HT-29 (cell line): ENCODE data around the gene SAMD7. TPM values are rescaled to one million over a fixed set of nuclear protein-coding genes. Genes with fewer than 3 reads are reported as not detected.

Source experiments
- DNase-seq: peaks from one replicate; pipeline ENCODE4 v3.0.0-alpha.2; 2015; ENCODE audit warnings: low spot score
- total RNA-seq: library from RNA; depleted of rRNA; stranded (reverse); fragments of >200 nt; shearing (Covaris generic); gene quantifications from 2 replicates; pipeline ENCODE4 v1.2.3, GENCODE V29; 2014; rRNA removed

The SAMD7 gene
- total RNA-seq, 1 experiment from 2014 or later, result not detected

DNA sequence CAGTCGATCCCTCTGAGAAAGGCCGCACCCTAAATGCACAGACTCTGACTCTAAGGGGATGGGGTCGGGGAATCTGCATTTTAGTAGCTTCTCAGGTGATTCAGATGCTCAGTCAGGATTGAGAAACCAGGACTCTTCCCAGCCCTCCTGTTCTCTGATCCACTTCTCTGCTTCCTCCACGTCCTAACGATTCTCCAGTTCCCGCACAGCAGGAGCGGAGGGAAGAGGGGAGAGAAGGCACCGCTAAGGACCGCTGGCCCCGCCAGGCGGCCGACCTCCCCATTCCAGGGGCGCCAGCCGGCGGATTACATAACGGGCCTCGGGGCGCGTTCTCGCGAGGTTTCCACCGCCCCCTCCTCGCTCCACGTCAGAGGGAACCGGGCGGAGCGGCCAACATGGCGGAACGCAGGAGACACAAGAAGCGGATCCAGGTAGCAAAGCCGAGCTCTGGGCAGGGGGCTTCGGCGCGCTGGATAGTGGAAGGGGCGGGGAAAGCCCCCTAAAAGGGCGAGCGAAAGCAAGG, 55.1 kb downstream of the SAMD7 start, which contains the start of gene SEC62:
Gene SEC62, plus strand, starts transcription at position 380 of the 523 bp plus-strand sequence. Its CDS starts 16 bp downstream, at position 396.
- peak; percentile 97 for DNase-seq

DNA sequence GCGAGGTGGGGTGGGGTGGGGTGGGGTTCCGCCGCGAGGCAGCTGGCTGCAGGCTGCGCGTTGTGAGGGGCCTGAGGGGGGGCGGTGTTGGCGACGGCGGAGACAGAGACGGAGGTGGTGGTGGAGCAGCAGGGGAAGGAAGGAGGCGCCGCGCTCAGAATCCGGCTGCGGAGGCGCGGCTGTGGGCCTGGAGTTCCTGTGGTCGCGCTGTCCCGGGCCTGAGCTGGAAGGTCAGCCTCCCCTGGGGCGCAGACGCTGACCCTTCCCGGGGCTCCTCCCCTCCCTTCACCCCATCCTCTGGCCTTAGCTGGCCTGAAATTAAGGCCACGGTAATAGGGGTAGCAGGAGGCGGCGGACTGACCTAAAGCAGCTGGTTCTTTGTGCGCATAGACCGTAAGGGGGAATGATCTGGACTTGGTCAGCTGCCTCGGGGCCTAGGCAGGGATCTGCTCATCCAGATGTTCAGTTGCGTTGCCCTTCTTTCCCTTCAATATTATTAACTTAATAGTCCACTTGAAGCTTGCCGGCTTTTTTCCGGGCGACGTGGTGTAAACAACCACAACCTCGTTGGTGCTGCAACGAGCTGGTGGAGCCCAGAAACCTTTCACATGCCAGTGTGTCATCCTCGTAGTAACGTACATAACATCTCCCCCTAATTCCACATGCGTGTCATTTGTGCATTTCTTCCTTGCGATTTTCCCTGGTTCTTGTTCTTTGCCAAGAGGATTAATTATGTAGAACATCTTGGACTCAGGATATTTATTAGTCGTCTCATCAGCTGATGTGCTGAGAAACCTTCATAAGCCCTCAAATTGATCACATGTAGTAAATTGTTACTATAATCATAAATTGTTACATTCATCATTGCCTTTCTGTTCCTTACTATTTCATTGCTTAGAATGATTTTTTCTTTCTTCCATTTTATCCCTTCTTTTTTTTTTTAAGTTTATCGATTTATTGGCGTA, 55.9 kb downstream of the SAMD7 start:
- peak; percentile 61 for DNase-seq

DNA sequence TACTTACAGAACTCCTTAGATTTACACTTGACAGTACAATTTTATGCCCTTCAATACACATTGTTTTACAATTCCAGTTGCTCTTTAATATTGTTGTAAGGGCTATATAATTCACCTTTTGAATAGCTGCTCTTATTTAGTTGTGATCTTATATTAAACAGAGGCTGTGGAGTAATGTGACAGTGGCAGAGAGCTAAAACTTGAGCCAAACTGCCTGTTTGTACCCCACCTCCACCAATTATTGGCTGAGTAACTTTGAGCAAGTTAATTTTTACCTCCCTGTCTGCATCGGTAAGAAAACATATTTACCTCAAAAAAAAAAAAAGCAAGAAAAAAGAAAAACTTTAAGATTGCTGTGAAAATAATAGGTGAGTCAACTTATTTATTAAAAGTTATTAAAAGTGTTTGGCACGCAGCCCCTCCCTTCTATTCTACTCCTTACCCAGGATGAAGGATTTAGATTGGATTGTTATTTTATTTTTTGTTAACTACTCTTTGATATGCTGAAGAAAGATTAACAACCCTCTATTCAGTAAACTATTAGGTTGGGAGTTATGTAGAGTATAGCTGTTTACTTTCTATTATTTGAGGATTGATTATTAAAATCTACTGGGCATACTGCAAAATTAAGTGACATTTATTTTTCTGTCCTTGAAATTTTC, 57.0 kb downstream of the SAMD7 start:
- DNase-seq, result no peak

DNA sequence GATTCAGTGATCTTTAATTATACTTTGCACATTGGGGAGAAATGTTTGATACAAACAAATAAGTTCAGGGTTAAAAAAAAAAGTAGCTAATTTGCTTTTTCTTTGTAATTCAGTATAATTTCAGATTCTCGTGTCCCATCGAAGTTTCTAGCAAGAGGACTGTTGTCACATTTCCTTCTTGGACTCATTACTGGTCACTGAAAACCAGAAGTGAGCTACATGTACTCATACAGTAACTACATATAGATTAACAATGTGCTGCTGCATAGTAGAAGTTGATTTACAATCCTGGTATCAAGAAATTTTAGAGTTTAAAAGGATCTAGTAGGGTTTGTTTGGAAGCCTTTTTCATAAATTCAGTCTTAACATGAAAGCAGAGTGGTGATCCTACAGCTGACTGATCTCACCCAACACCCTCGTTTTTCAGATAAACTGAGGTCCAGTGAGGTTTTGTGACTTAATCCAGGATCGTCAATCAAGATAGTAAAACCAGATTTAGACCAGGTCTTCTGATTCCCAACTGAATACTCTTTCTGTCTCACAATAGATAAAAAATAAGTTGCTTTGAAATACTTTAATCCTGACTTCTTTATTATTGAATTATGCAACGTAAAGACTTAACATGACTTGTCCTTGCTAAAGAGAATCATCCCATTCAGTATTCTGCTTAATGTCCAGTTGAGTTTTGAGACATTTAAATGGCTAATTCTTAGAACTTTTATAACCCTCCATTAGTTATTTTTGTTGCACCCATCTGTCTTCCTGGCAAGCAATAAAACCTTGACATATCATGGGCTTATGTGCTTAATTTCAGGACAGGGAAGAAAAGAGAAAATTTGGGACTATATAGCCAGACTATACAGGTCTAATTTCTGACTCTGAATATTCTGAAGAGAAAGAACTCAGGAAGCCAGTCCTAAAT, 58.1 kb downstream of the SAMD7 start:
- no peak for DNase-seq

DNA sequence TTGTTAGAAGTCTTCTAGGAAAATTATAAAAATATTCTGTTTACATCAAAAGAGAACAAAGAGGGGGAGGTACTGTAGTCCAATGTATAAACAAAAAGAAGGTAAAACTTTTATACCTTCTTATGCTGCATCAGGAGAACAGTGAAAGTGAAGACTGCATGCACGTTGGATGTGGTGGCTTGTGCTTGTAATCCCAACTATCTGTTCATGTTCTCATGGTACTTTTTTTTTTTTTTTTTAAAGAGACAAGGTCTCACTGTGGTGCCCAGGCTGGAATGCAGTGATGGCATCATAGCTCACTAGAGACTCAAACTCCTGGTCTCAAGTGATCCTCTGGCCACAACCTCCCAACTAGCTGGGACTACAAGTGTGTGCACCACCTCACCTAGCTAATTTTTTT, 59.5 kb downstream of the SAMD7 start:
- no peak for DNase-seq

DNA sequence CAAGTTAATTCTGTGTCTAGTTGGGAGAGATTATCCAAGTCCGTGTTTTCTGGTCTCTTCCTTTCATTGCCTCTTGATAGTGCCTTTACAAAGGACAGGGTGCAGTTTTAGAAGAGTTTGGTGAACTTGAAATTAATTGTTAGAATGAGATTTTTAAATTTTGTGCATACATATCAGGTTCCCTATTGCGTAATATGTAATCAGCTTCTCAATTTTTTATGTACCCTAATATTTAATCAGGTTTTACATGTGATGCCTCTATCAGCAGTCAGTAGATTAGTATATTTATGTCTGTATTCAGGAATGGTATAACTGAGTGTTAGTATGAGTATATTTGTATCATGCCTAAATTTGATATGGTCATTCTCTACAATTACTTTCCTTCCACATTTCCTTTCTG, 60.1 kb downstream of the SAMD7 start:
- no peak for DNase-seq

DNA sequence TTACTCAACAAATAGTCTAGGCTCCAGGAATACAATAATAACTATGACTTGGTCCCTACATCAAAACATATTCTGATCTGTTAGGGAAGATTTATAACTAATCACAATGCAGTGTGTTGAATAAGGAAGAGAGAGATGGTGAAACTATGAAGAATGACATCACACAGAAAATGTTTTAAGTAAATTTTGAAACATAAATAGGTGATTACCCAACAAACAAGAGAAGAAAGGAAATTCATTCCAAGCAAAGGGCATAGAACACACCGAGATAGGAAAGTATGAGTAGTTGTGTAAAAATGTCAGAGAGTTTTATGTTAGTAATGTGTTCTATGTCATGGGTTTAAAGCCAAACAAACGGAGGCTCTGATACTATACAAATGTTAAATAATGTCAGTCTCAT, 68.7 kb downstream of the SAMD7 start:
- DNase-seq, result no peak

DNA sequence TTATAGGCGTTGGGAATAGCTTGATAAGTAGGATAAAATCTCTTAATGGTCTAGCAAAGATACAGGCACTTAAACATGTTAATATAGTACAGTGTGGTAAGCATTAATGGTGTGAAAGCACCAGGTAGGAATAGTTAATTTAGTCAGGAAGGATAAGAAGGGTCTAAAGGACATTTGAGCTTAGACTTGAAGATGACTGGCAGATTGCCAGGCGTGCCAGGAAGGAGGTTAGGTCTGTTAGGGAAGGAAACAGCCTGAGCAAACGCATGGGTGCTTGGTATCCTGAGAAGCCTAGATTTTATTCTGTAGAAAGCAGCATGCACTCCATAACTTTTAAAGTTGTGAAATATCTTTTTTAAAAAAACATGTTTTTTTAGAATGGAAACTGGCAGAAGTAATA, 72.9 kb downstream of the SAMD7 start:
- no peak for DNase-seq

Other genes starting within 250 kb of the SAMD7 start
- 27.3 and 27.9 TPM in 2 replicates for gene MECOM, start 247.9 kb upstream of the SAMD7 start, total RNA-seq
- gene TERC, start 146.5 kb upstream of the SAMD7 start, total RNA-seq, result 748 and 829 TPM in 2 replicates
- 3.3 and 3.4 TPM in 2 replicates for gene ACTRT3, start 142.0 kb upstream of the SAMD7 start, total RNA-seq
- 7.9 and 13.4 TPM in 2 replicates for gene MYNN, start 138.2 kb upstream of the SAMD7 start, total RNA-seq
- not detected in 2 replicates for gene LRRIQ4, start 98.7 kb upstream of the SAMD7 start, total RNA-seq
- gene LRRC34, start 98.7 kb upstream of the SAMD7 start, total RNA-seq, result 0.81 and 4.2 TPM in 2 replicates
- 0.29 and 0.48 TPM in 2 replicates for gene LRRC31, start 41.6 kb upstream of the SAMD7 start, total RNA-seq
- gene SEC62, start 55.2 kb downstream of the SAMD7 start, total RNA-seq, result 17.1 and 22.2 TPM in 2 replicates
- 21.2 and 32.1 TPM in 2 replicates for gene GPR160, start 126.4 kb downstream of the SAMD7 start, total RNA-seq